C4-2B (cell line): Measurements from ENCODE around the gene AGO1.
A peak's percentile ranks its signal among the peaks of the same experiment; 100 is the strongest.

Experiments
- H3K27ac ChIP-seq: fragments of 450-650 bp; 2 replicates; pipeline ENCODE4 v1.5.1; 2017
- ZFX ChIP-seq: fragments of 450-650 bp; IDR thresholded peaks from 2 replicates; pipeline ENCODE4 v1.6.1; 2017
- TF ChIP-seq, protein P1 (sequence below): fragments of 450-650 bp; conservative IDR thresholded peaks from 2 replicates; pipeline ENCODE4 v1.5.1; 2017; ENCODE audit warnings: mild to moderate bottlenecking

The AGO1 gene

DNA sequence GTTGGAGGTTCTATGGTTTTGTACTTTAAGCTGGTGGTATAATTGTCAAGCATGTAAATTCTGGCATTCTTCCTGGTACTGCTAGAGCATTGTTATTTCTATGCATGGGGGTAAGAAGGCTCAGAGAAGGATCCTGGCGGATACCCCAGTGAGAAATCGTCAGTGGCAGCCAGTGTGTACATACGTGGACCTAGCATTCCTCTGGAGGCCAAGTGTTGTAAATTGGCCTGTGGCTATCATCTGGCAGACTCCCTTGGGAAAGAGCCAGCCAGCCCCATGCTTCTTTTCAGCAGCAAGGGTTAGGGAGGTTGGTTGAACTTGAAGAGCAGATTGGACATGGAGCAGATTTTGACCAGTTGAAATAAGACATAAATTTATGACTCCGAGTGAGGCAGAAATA lies 42.7 kb downstream of the AGO1 start:
- H3K27ac ChIP-seq: no peak overlapping the region
- TF ChIP-seq, protein P1, sequence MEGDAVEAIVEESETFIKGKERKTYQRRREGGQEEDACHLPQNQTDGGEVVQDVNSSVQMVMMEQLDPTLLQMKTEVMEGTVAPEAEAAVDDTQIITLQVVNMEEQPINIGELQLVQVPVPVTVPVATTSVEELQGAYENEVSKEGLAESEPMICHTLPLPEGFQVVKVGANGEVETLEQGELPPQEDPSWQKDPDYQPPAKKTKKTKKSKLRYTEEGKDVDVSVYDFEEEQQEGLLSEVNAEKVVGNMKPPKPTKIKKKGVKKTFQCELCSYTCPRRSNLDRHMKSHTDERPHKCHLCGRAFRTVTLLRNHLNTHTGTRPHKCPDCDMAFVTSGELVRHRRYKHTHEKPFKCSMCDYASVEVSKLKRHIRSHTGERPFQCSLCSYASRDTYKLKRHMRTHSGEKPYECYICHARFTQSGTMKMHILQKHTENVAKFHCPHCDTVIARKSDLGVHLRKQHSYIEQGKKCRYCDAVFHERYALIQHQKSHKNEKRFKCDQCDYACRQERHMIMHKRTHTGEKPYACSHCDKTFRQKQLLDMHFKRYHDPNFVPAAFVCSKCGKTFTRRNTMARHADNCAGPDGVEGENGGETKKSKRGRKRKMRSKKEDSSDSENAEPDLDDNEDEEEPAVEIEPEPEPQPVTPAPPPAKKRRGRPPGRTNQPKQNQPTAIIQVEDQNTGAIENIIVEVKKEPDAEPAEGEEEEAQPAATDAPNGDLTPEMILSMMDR: no peak
- no peak for TF ChIP-seq ZFX

- H3K27ac ChIP-seq: no peak overlapping the region
- TF ChIP-seq ZFX: no peak
- TF ChIP-seq, protein P1: no peak
These were observed 44.5 kb downstream of the AGO1 start for GRCh38 chr1:35927472-35927871.

- TF ChIP-seq, protein P1: no peak
- no peak for TF ChIP-seq ZFX
- H3K27ac ChIP-seq: peak overlapping the region; percentile 96
These were observed 47.0 kb downstream of the AGO1 start for GRCh38 chr1:35929730-35930592.

- TF ChIP-seq, protein P1: no peak
- TF ChIP-seq ZFX: peak; percentile 88
- peak within 1 kb of the TSS; percentile 96 for H3K27ac ChIP-seq
These were observed 47.8 kb downstream of the AGO1 start, which contains the start of gene AGO3 for GRCh38 chr1:35930593-35931445. Gene AGO3, plus strand, starts transcription at chr1:35931105. Its CDS starts 322 bp downstream, at chr1:35931427.

GRCh38 chr1:35931446-35932157 lies 48.6 kb downstream of the AGO1 start:
- H3K27ac ChIP-seq: peak overlapping the region; percentile 96
- TF ChIP-seq ZFX: no peak
- TF ChIP-seq, protein P1: no peak

DNA sequence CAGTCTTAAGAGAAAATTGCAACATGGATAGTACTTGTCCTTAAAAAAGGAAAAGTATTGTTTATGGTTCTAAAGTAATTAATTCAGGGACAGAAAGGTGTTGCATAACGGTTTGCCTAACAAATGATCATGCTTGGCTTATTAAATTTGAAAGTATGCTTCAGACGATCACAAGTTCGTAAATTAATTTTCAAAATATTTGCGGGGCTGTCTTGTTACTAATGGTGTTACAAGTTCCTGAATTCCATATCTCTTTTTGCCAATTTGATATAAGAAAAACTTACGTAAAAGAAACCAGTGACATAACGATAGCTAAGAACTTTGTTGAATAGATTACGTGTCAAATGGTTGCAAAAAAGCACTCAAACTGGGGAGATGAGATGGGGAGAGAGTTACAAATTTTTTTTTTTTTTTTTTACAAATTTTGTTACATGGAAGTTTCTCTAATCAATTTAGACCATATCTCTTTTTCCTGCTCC lies 49.2 kb downstream of the AGO1 start:
- no peak overlapping the region for H3K27ac ChIP-seq
- TF ChIP-seq ZFX: no peak
- TF ChIP-seq, protein P1: no peak
